Smooth muscle cell (in vitro differentiated cells): ENCODE results near the gene CPPED1. TPM values are rescaled to one million over a fixed set of nuclear protein-coding genes. Genes with fewer than 3 reads are reported as not detected.

Experiments
- DNase-seq: peaks from one replicate; lab custom pipeline; 2025; ENCODE audit not compliant: unreplicated experiment; lab: John Stamatoyannopoulos, UW
- H2AFZ ChIP-seq: fragments of 200-600 bp; sonication (generic); 2 replicates; pipeline ENCODE4 v1.6.0; 2016; ENCODE audit warnings: antibody characterized with exemption, low read depth, mild to moderate bottlenecking
- H3F3A ChIP-seq: fragments of 200-600 bp; sonication (generic); 2 replicates; pipeline ENCODE4 v1.6.0; 2017; ENCODE audit warnings: antibody characterized with exemption, low read depth
- H3K27ac ChIP-seq: fragments of 200-600 bp; sonication (generic); 2 replicates; pipeline ENCODE4 v1.5.1; 2016; ENCODE audit warnings: low read depth, mild to moderate bottlenecking
- H3K27me3 ChIP-seq: fragments of 200-600 bp; sonication (generic); 2 replicates; pipeline ENCODE4 v1.6.1; 2016; ENCODE audit warnings: low read depth, mild to moderate bottlenecking
- H3K36me3 ChIP-seq: fragments of 200-600 bp; sonication (generic); 2 replicates; pipeline ENCODE4 v1.5.1; 2016; ENCODE audit warnings: low read depth
- H3K4me1 ChIP-seq: fragments of 200-600 bp; sonication (generic); 2 replicates; pipeline ENCODE4 v1.5.1; 2016; ENCODE audit warnings: low read depth
- H3K4me2 ChIP-seq: fragments of 200-600 bp; sonication (generic); 2 replicates; pipeline ENCODE4 v1.6.0; 2016; ENCODE audit warnings: mild to moderate bottlenecking
- H3K4me3 ChIP-seq: fragments of 200-600 bp; sonication (generic); 2 replicates; pipeline ENCODE4 v1.5.1; 2016; ENCODE audit warnings: mild to moderate bottlenecking
- H3K79me2 ChIP-seq: fragments of 200-600 bp; sonication (generic); 2 replicates; pipeline ENCODE4 v1.6.0; 2016; ENCODE audit warnings: low read depth, mild to moderate bottlenecking
- H3K9ac ChIP-seq: fragments of 200-600 bp; sonication (generic); 2 replicates; pipeline ENCODE4 v1.6.0; 2016; ENCODE audit warnings: low read depth
- H3K9me3 ChIP-seq: fragments of 200-600 bp; sonication (generic); replicated peaks from 2 replicates; pipeline ENCODE4 v1.5.1; 2016; ENCODE audit warnings: low read depth
- H4K20me1 ChIP-seq: fragments of 200-600 bp; sonication (generic); 2 replicates; pipeline ENCODE4 v1.6.0; 2016; ENCODE audit warnings: low read depth
- CTCF ChIP-seq: fragments of 200-600 bp; sonication (generic); IDR thresholded peaks from 2 replicates; pipeline ENCODE4 v1.5.1; 2017; ENCODE audit warnings: borderline replicate concordance, mild to moderate bottlenecking, antibody characterized with exemption; ENCODE audit not compliant: insufficient read depth, poor library complexity, severe bottlenecking
- WGBS: methylation state at CpG from one replicate; pipeline ENCODE4 v1.1.7; 2016; ENCODE audit warnings: low lambda C conversion rate; 5-methylcytosine and 5-hydroxymethylcytosine counted together
- polyA plus RNA-seq: library from polyadenylated mRNA; unstranded; fragments of >200 nt; fragmentation: Nextera tagmentation; extraction: Ambion mirVana; gene quantifications from 2 replicates; pipeline ENCODE4 v1.2.1, GENCODE V29; 2016
- total RNA-seq: library from RNA; depleted of rRNA; stranded (reverse); fragments of >200 nt; gene quantifications from 2 replicates; pipeline ENCODE4 v1.2.3, GENCODE V29; 2014

Gene CPPED1
- total and polyA plus RNA-seq, 2 experiments from 2014 or later: 17.2 to 20.9 TPM

DNA sequence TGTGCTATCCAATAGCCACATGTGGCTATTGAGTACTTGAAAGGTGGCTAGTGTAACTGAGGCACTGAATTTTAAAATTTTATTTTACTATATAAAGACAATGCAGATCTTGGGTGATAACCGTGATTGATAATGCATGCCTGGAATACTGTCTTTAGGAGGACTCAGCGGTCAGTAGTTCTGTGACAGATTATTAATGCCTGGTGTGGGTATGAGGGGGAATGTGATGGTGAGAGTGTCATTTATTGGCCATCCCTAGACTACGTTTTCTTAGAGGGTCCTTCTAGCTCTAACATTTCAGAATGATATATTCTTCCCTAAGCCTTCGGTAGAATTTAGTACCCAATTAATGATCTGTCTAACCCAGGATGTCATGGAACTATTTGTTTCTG is 157.6 kb downstream of the CPPED1 start:
- Histone ChIP-seq H3F3A (no peaks in the 10 kb centered on the region), H3K27ac (no peak overlapping the region), H4K20me1 (no peaks in the 10 kb centered on the region), H3K9ac (no peak overlapping the region), H3K79me2 (no peaks in the 10 kb centered on the region), H3K9me3 (no peaks in the 10 kb centered on the region), H3K4me1 (no peaks in the 10 kb centered on the region), H2AFZ (no peak overlapping the region), H3K4me3 (no peak overlapping the region), H3K27me3 (no peaks in the 10 kb centered on the region), H3K4me2 (peak overlapping the region; percentile 33), H3K36me3 (no peaks in the 10 kb centered on the region)
- no peak for TF ChIP-seq CTCF
- no peak for DNase-seq
- WGBS: 49% methylated on average over 4 of the region's 4 CpGs

DNA sequence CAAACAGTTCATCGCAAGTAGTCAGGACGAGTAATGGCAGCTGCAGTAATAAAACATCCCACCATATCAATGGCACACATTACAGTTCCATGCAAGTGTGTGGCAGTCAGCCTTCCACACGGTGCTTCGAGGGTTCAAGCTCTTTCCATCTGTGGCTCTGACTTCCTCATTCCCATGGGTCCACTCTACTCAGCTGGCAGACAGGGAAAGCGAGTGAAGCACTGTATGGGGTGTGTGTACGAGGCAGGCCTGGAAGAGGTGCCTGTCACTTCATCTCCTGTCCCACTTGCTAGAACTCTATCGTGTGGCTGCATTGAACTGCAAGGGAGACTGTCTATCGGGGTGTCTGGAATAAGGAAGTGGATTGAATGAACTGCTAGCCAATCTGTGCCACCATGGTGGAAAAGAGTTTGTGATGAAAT is 160.6 kb downstream of the CPPED1 start:
- 94% methylated on average over 8 of the region's 8 CpGs for WGBS
- Histone ChIP-seq H3K79me2 (no peaks in the 10 kb centered on the region), H3K4me3 (no peak overlapping the region), H3K4me1 (no peaks in the 10 kb centered on the region), H3K27ac (no peak overlapping the region), H2AFZ (no peak overlapping the region), H3K27me3 (no peaks in the 10 kb centered on the region), H3K9ac (no peak overlapping the region), H3K36me3 (no peaks in the 10 kb centered on the region), H4K20me1 (no peaks in the 10 kb centered on the region), H3K9me3 (no peaks in the 10 kb centered on the region), H3F3A (no peaks in the 10 kb centered on the region), H3K4me2 (no peak overlapping the region)
- TF ChIP-seq CTCF: no peak
- no peak for DNase-seq

GRCh38 chr16:12639044-12639443 is 164.6 kb downstream of the CPPED1 start:
- no peak for TF ChIP-seq CTCF
- Histone ChIP-seq H4K20me1 (no peaks in the 10 kb centered on the region), H3K4me1 (no peaks in the 10 kb centered on the region), H3K9me3 (no peaks in the 10 kb centered on the region), H3K4me2 (no peak overlapping the region), H3K36me3 (no peaks in the 10 kb centered on the region), H3K4me3 (no peak overlapping the region), H3K27me3 (peaks cover 3% of the 10 kb centered on the region), H3K9ac (no peak overlapping the region), H3F3A (no peaks in the 10 kb centered on the region), H3K79me2 (no peaks in the 10 kb centered on the region), H3K27ac (peak overlapping the region; percentile 61), H2AFZ (no peak overlapping the region)
- no peak for DNase-seq
- WGBS: 27% methylated on average over 4 of the region's 4 CpGs

DNA sequence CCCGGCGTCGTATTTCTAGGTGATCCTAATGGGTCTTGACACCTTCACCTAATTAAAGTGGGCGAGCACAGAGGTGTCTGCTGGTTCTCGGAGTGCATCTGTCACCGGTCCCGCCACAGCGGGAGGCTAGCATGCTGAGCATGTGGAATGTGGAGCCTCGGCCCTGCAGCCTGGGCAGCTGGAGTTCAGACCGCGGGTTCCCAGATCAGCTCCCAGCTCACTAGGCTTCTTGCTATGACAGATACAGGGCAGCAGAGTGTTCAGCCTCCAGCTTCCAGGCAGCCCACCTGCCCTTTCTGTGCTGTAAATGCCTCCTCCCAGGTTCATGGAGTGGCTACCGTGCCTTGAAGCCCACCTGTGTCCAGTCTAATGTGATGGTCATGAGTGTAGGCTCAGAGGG is 166.7 kb downstream of the CPPED1 start:
- no peak overlapping the region for H2AFZ ChIP-seq
- no peaks in the 10 kb centered on the region for H3K4me1 ChIP-seq
- no peaks in the 10 kb centered on the region for H3K9me3 ChIP-seq
- no peaks in the 10 kb centered on the region for H3F3A ChIP-seq
- no peak overlapping the region for H3K4me2 ChIP-seq
- no peaks in the 10 kb centered on the region for H3K36me3 ChIP-seq
- peaks cover 15% of the 10 kb centered on the region for H3K27me3 ChIP-seq
- DNase-seq: no peak
- WGBS: 80% methylated on average over 12 of the region's 12 CpGs
- TF ChIP-seq CTCF: no peak
- H3K4me3 ChIP-seq: no peak overlapping the region
- no peak overlapping the region for H3K27ac ChIP-seq
- no peak overlapping the region for H3K9ac ChIP-seq
- H4K20me1 ChIP-seq: no peaks in the 10 kb centered on the region
- no peaks in the 10 kb centered on the region for H3K79me2 ChIP-seq
